OCI-LY1 (cell line): Measurements from ENCODE around the gene PNLIPRP1.

Source experiments
- H2AFZ ChIP-seq: fragments of 200-600 bp; sonication (generic), shearing (Covaris generic); 2 replicates; pipeline ENCODE4 v1.6.0; 2014; ENCODE audit warnings: antibody characterized with exemption, mild to moderate bottlenecking, low read length
- H3F3A ChIP-seq: fragments of 200-600 bp; sonication (generic), shearing (Covaris generic); 2 replicates; pipeline ENCODE4 v1.6.0; 2014; ENCODE audit warnings: mild to moderate bottlenecking, antibody characterized with exemption, low read length, moderate library complexity; ENCODE audit not compliant: insufficient read depth
- H3K27ac ChIP-seq: fragments of 200-600 bp; sonication (generic); 2 replicates; pipeline ENCODE4 v1.5.1; 2014; ENCODE audit warnings: low read length, mixed run types, mild to moderate bottlenecking, low read depth; ENCODE audit not compliant: poor library complexity, severe bottlenecking
- H3K27me3 ChIP-seq: fragments of 200-600 bp; sonication (generic); 2 replicates; pipeline ENCODE4 v1.6.0; 2014; ENCODE audit warnings: antibody characterized with exemption, mild to moderate bottlenecking, low read length, moderate library complexity; ENCODE audit not compliant: insufficient read depth
- H3K36me3 ChIP-seq: fragments of 200-600 bp; sonication (generic); 2 replicates; pipeline ENCODE4 v1.6.1; 2014; ENCODE audit warnings: mild to moderate bottlenecking, antibody characterized with exemption, low read length, moderate library complexity, mixed read lengths; ENCODE audit not compliant: insufficient read depth
- H3K4me1 ChIP-seq: fragments of 200-600 bp; sonication (generic); 2 replicates; pipeline ENCODE4 v1.5.1; 2014; ENCODE audit warnings: mild to moderate bottlenecking, low read length, moderate library complexity; ENCODE audit not compliant: insufficient read depth, severe bottlenecking
- H3K4me2 ChIP-seq: fragments of 200-600 bp; sonication (generic), shearing (Covaris generic); 2 replicates; pipeline ENCODE4 v1.6.1; 2014; ENCODE audit warnings: low read length
- H3K4me3 ChIP-seq: fragments of 200-600 bp; sonication (generic); 2 replicates; pipeline ENCODE4 v1.5.1; 2014; ENCODE audit warnings: low read length, low read depth, mild to moderate bottlenecking, mixed read lengths; ENCODE audit not compliant: poor library complexity, severe bottlenecking
- H3K79me2 ChIP-seq: fragments of 200-600 bp; shearing (Covaris generic); 2 replicates; pipeline ENCODE4 v1.6.1; 2016; ENCODE audit warnings: mixed run types, low read length, mixed read lengths; ENCODE audit not compliant: insufficient read depth
- H3K9ac ChIP-seq: fragments of 200-600 bp; sonication (generic), shearing (Covaris generic); 2 replicates; pipeline ENCODE4 v1.6.1; 2014; ENCODE audit warnings: mild to moderate bottlenecking, low read length, mixed read lengths
- H3K9me2 ChIP-seq: fragments of 200-600 bp; sonication (generic), shearing (Covaris generic); 2 replicates; pipeline ENCODE4 v1.6.1; 2014; ENCODE audit warnings: low read depth, mild to moderate bottlenecking, low read length, mixed read lengths
- H3K9me3 ChIP-seq: fragments of 200-600 bp; shearing (Covaris generic); 2 replicates; pipeline ENCODE4 v1.6.1; 2014; ENCODE audit warnings: low read length, mixed read lengths
- H4K20me1 ChIP-seq: fragments of 200-600 bp; sonication (generic), shearing (Covaris generic); 2 replicates; pipeline ENCODE4 v1.6.0; 2016; ENCODE audit warnings: mild to moderate bottlenecking, low read length; ENCODE audit not compliant: insufficient read depth
- EZH2 ChIP-seq: fragments of 200-600 bp; sonication (generic), shearing (Covaris generic); IDR thresholded peaks from 2 replicates; pipeline ENCODE4 v1.8.0; 2017; ENCODE audit warnings: borderline replicate concordance, mixed run types, mild to moderate bottlenecking, antibody characterized with exemption, low read length, moderate library complexity, mixed read lengths
- TF ChIP-seq, protein P1 (sequence below): fragments of 200-600 bp; sonication (generic), shearing (Covaris generic); IDR thresholded peaks from 2 replicates; pipeline ENCODE4 v1.5.1; 2017; ENCODE audit warnings: mild to moderate bottlenecking, antibody characterized with exemption, low read length, moderate library complexity, mixed read lengths

PNLIPRP1 gene

DNA sequence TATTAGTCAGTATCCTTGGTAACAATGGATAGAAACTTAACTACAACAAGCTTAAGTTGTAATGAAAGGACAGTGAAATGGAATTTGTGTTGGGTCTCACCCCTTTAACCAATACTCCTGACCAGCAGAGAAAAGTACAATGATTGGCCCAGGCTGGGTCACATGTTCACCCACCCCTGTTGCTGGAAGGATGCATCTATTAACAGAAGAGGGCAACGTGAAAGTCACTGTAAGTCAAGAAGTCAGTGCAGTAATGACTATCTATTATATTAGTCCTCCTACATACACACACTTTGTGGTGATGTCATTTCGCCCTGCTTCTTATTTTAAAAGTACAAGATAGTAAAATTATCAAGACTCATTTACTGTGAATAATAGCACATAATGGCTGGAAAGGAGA is 46.2 kb downstream of the PNLIPRP1 start:
- Histone ChIP-seq H3K9me2 (no peaks in the 10 kb centered on the region), H3K27ac (no peak overlapping the region), H2AFZ (no peak overlapping the region), H3K4me1 (no peaks in the 10 kb centered on the region), H3K27me3 (no peaks in the 10 kb centered on the region), H3K4me3 (no peak overlapping the region), H3F3A (no peaks in the 10 kb centered on the region), H4K20me1 (no peaks in the 10 kb centered on the region), H3K4me2 (no peak overlapping the region), H3K9ac (no peak overlapping the region), H3K79me2 (no peaks in the 10 kb centered on the region), H3K36me3 (no peaks in the 10 kb centered on the region), H3K9me3 (no peaks in the 10 kb centered on the region)
- no peak for TF ChIP-seq EZH2
- TF ChIP-seq, protein P1, sequence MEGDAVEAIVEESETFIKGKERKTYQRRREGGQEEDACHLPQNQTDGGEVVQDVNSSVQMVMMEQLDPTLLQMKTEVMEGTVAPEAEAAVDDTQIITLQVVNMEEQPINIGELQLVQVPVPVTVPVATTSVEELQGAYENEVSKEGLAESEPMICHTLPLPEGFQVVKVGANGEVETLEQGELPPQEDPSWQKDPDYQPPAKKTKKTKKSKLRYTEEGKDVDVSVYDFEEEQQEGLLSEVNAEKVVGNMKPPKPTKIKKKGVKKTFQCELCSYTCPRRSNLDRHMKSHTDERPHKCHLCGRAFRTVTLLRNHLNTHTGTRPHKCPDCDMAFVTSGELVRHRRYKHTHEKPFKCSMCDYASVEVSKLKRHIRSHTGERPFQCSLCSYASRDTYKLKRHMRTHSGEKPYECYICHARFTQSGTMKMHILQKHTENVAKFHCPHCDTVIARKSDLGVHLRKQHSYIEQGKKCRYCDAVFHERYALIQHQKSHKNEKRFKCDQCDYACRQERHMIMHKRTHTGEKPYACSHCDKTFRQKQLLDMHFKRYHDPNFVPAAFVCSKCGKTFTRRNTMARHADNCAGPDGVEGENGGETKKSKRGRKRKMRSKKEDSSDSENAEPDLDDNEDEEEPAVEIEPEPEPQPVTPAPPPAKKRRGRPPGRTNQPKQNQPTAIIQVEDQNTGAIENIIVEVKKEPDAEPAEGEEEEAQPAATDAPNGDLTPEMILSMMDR = no peak

DNA sequence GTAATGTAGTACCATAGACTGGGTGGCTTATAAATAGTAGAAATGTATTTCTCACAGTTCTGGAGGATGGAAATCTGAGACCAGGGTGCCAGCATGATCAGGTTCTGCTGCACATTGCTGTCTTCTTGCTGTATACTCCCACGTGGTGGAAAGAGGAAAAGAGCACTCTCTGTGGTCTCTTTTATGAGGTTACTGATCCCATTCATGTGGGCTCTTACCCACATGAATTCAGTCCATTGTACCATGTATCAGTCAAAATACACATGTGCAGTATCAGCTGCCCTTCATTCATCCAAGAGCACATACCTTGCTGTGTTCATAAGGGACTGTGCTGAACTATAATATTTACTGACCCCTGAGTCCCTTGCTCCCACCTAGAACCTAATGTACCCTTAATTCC is 47.1 kb downstream of the PNLIPRP1 start:
- no peak overlapping the region for H3K4me2 ChIP-seq
- no peaks in the 10 kb centered on the region for H4K20me1 ChIP-seq
- H3K4me3 ChIP-seq = no peak overlapping the region

DNA sequence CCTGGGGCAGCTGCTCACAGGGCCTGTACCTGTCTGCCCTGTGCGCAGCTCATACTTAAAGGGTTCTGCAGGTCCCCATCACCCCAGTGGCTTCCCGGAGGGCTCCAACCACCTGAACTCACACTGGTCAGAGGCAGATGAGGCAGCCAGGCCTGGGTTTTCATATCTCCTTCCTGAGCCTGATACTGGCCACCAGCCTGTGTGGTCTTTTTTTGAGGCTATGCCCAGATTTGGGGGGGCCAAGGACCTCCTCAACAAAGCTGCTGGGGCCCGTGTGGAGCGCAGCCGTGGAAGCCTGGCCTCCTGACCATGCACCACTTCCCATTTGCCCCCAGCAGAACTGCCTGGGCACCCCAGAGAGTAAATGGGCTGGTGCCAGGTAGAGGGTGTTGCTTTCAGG is 55.7 kb downstream of the PNLIPRP1 start:
- TF ChIP-seq, protein P1 = no peak
- TF ChIP-seq EZH2 = no peak
- Histone ChIP-seq H3K9ac (no peak overlapping the region), H3K79me2 (no peaks in the 10 kb centered on the region), H3K9me2 (no peaks in the 10 kb centered on the region), H3K4me3 (no peak overlapping the region), H3K4me1 (no peaks in the 10 kb centered on the region), H3K4me2 (no peak overlapping the region), H3K27me3 (peaks cover 3% of the 10 kb centered on the region; the same call in 1 of the 2 replicates), H3F3A (no peaks in the 10 kb centered on the region), H3K27ac (no peak overlapping the region), H3K9me3 (no peaks in the 10 kb centered on the region), H3K36me3 (no peaks in the 10 kb centered on the region), H4K20me1 (no peaks in the 10 kb centered on the region), H2AFZ (no peak overlapping the region)

More for the DNA sequence above, 47.1 kb downstream of the PNLIPRP1 start:
- H3K79me2 ChIP-seq = no peaks in the 10 kb centered on the region
- H3K27ac ChIP-seq = no peak overlapping the region
- H3K36me3 ChIP-seq = no peaks in the 10 kb centered on the region
- no peak overlapping the region for H2AFZ ChIP-seq
- H3K27me3 ChIP-seq = no peaks in the 10 kb centered on the region
- no peaks in the 10 kb centered on the region for H3F3A ChIP-seq
- no peak for TF ChIP-seq EZH2
- TF ChIP-seq, protein P1 = no peak
- H3K9me3 ChIP-seq = no peaks in the 10 kb centered on the region
- H3K9ac ChIP-seq = no peak overlapping the region
- no peaks in the 10 kb centered on the region for H3K4me1 ChIP-seq
- H3K9me2 ChIP-seq = no peaks in the 10 kb centered on the region
